ENCODE measurements around the gene UBQLNL.

UBQLNL gene

DNA sequence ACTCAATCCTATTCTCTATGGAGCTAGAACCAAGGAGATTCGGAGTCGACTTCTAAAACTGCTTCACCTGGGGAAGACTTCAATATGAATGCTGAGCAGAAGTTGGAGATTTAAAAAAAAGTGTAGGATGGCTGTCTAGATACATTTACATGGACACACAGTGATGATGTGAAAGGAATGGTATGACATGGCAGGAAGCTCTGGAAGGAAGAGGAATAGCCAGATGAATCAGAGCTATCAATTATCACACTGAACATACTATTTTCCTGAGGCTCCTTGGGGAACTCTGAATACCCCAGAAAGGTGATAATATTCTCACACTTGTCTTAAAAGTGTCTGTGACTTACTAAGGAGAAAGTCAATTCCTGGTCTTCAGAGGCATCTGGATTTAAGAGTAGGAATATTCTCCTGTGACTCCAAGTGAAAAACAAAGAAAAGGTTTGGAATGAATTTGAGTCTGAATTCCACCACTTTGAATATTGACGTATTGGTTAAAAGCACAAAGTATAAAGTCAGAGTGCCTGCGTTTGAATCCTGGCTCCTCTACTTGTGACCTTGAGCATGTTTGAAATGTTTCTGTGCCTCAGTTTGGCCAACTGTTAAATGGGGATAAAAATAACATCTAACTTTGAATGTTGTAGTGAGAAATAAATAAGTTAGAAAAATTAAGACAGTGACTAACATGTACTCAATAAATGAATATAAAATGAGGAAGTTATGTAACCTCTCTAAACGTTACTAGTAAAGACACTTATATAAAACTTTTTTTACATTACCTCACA, 26.7 kb downstream of the UBQLNL start:
- no peak overlapping the region for H3K4me3 ChIP-seq (ENCODE audit: low read depth, low read length)
- TF ChIP-seq, protein P1, sequence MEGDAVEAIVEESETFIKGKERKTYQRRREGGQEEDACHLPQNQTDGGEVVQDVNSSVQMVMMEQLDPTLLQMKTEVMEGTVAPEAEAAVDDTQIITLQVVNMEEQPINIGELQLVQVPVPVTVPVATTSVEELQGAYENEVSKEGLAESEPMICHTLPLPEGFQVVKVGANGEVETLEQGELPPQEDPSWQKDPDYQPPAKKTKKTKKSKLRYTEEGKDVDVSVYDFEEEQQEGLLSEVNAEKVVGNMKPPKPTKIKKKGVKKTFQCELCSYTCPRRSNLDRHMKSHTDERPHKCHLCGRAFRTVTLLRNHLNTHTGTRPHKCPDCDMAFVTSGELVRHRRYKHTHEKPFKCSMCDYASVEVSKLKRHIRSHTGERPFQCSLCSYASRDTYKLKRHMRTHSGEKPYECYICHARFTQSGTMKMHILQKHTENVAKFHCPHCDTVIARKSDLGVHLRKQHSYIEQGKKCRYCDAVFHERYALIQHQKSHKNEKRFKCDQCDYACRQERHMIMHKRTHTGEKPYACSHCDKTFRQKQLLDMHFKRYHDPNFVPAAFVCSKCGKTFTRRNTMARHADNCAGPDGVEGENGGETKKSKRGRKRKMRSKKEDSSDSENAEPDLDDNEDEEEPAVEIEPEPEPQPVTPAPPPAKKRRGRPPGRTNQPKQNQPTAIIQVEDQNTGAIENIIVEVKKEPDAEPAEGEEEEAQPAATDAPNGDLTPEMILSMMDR (IDR thresholded peaks at IDR 0.05; ENCODE audit: borderline replicate concordance, insufficient read depth, low read depth, low read length): no peak

DNA sequence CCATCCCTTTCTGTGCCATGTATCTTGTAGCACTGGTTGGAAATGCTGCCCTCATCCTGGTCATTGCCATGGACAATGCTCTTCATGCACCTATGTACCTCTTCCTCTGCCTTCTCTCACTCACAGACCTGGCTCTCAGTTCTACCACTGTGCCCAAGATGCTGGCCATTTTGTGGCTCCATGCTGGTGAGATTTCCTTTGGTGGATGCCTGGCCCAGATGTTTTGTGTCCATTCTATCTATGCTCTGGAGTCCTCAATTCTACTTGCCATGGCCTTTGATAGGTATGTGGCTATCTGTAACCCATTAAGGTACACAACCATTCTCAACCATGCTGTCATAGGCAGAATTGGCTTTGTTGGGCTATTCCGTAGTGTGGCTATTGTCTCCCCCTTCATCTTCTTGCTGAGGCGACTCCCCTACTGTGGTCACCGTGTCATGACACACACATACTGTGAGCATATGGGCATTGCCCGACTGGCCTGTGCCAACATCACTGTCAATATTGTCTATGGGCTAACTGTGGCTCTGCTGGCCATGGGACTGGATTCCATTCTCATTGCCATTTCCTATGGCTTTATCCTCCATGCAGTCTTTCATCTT, 27.6 kb downstream of the UBQLNL start:
- no peak overlapping the region for H3K4me3 ChIP-seq (ENCODE audit: low read depth, low read length)
- TF ChIP-seq, protein P1 (IDR thresholded peaks at IDR 0.05; ENCODE audit: borderline replicate concordance, insufficient read depth, low read depth, low read length): no peak

DNA sequence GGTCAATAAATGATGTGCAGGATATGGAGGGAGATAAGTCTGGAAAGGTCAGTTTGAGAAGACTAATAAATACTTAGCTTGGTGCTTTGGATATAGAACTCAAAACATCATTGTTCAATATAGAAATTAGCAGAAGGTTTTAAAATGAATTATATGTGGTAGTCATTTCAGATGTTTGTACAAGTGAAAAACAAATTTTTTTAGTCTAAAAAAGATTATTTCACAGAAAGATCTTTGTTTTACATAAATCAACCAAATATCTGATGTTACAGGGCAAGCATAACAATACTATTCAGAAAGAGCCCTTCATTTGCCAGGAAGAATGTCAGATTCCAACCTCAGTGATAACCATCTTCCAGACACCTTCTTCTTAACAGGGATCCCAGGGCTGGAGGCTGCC, 28.1 kb downstream of the UBQLNL start, which contains the start of gene OR52D1:
Gene OR52D1 (plus strand): TSS at position 301 of the 400 bp plus-strand sequence. CDS start 22 bp downstream, at position 323.
- TF ChIP-seq, protein P1 (IDR thresholded peaks at IDR 0.05; ENCODE audit: borderline replicate concordance, insufficient read depth, low read depth, low read length): no peak

DNA sequence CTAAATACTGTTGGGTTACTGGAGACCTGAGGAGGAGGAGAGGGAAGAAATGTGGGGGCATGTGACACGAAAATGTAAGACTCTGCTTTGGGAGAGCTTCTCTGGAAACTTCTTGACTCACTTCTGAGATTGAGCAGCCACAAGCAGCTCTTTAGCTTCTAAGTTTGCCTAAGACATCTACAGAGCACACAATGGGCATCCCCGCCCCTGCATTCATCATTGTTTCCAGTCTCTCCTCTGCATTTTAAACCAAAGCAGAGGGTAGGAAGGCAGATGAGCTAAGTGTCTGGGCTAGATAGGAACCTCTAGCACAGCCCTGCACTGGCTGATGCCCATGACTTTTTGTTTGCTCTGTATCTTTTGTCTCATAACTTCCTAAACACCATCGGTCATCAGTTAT, 30.1 kb downstream of the UBQLNL start:
- TF ChIP-seq, protein P1 (IDR thresholded peaks at IDR 0.05; ENCODE audit: borderline replicate concordance, insufficient read depth, low read depth, low read length): no peak
- no peak overlapping the region for H3K4me3 ChIP-seq (ENCODE audit: low read depth, low read length)

More for the DNA sequence above, 28.1 kb downstream of the UBQLNL start, which contains the start of gene OR52D1:
- no peak within 1 kb of the TSS for H3K4me3 ChIP-seq (ENCODE audit: low read depth, low read length)

DNA sequence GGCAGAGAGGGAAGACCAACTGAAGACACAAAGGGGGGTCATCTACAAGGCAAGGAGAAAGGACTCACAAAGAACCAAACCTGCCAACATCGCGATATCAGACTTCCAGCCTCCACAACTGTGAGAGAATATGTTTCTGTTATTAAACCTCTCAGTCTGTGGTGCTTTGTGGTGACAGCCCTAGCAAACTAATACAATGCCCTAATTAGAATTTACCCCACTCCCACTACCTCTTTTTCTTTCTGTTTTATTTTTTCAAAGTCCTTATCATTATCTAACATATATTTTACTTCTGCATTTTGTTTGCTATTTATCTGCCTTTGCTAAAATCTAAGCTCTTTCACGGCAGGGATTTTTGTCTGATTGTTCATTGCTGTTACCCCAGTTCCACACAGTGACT, 30.5 kb downstream of the UBQLNL start:
- TF ChIP-seq, protein P1 (IDR thresholded peaks at IDR 0.05; ENCODE audit: borderline replicate concordance, insufficient read depth, low read depth, low read length): no peak
- no peak overlapping the region for H3K4me3 ChIP-seq (ENCODE audit: low read depth, low read length)

DNA sequence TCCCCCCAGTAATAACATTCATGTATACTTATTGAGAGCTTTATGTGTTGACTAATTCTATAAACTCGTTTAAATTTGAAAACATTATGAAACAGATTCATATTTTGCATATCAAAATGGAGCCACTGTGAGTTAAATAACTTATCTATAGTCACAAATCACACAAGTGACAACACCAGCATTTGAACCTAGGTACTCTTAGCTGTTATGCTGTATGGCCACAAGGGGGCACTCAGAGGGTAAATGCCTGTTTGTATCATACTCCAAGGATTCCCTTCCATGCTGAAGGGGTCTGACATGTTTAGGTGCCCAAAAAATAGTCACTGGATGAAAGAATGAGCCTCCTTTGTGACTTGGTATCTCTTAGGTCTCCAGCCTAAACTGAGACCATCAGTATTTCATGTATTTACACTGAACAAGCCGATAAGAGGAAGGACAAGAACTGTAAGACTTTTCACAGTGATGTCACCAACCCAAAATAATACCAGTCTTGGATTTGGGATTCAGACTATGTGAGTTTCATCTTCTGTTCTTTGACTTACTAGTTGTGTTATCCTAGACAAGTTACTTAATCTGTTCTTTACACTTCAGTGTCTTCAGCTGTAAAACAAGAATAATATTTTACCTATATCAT, 40.2 kb downstream of the UBQLNL start:
- TF ChIP-seq, protein P1 (IDR thresholded peaks at IDR 0.05; ENCODE audit: borderline replicate concordance, insufficient read depth, low read depth, low read length): peak; percentile 79
- no peak overlapping the region for H3K4me3 ChIP-seq (ENCODE audit: low read depth, low read length)

Data from GM12875 (cell line).